ENCODE measurements around the gene SIAH2. TPM values are rescaled to one million over a fixed set of nuclear protein-coding genes. Genes with fewer than 3 reads are reported as not detected.

Gene SIAH2
- total and polyA plus RNA-seq, 9 of the 15 experiments (the other 6 are each of a cell fraction or from before 2014, with no cell fraction given), result 4.8 to 39.0 (median 29.9) TPM

DNA sequence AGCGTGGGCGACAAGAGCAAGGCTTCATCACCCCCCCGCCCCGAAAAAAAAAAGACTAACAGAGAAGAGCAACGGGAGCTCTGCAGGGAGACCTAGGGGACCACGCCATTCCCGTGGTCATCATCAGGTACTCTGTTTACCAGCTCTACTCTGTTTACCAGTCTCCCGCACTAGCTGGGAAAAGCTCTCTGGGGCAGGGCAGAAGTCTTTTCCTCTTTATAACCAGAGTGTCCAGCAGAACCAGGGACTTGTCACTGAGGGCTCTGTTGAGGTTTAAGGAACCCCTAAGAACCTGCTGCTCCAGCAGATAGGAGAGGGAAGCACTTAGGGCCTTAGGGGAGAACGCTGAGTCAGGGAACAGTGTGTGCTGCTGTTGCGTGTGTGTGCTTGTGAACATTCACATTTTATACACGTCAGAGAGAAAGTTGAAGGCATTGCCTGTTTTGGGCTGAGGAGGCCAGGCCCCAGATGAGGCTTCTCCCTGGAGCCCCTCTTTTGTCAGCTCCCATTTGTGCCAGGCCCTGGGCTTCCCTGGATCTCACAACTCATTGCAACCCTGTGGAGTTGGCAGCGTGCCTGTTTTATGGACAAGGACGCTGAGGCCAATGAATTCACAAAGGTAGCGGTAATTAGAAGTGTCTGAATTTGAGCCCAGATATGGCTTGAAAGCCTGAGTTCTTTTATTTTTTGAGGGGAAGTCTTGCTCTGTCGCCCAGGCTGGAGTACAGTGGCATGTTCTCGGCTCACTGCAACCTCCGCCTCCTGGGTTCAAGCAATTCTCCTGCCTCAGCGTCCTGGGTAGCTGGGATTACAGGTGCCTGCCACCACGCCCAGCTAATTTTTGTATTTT is 35.1 kb downstream of the SIAH2 start (continued):
- TF ChIP-seq TEAD4 (IDR thresholded peaks at IDR 0.05; ENCODE audit: low read length) (peak; percentile 85), TEAD4 (CRISPR knock-in tag; IDR thresholded peaks at IDR 0.05; ENCODE audit: borderline replicate concordance) (no peak), MAFK (IDR thresholded peaks at IDR 0.05; ENCODE audit: low read length) (peak; percentile 95), MTA3 (IDR thresholded peaks at IDR 0.05; ENCODE audit: borderline replicate concordance) (peak; percentile 50; the same call in 1 of the 2 replicates), TRIM28 (IDR thresholded peaks at IDR 0.05) (no peak), HIVEP1 (CRISPR knock-in tag; IDR thresholded peaks at IDR 0.05) (no peak), FOSL1 (tag; conservative IDR thresholded peaks at IDR 0.05) (peak; percentile 39), SMARCE1 (IDR thresholded peaks at IDR 0.05) (peak; percentile 82), ZNF133 (CRISPR knock-in tag; IDR thresholded peaks at IDR 0.05) (no peak), ZNF583 (CRISPR knock-in tag; IDR thresholded peaks at IDR 0.05) (no peak), KDM4B (IDR thresholded peaks at IDR 0.05; ENCODE audit: borderline replicate concordance in 2 of 2, low read depth in 1 of 2) (no peak), TAF9B (IDR thresholded peaks at IDR 0.05; ENCODE audit: partially characterized antibody) (peak; percentile 30)
- TF ChIP-seq, protein P1, sequence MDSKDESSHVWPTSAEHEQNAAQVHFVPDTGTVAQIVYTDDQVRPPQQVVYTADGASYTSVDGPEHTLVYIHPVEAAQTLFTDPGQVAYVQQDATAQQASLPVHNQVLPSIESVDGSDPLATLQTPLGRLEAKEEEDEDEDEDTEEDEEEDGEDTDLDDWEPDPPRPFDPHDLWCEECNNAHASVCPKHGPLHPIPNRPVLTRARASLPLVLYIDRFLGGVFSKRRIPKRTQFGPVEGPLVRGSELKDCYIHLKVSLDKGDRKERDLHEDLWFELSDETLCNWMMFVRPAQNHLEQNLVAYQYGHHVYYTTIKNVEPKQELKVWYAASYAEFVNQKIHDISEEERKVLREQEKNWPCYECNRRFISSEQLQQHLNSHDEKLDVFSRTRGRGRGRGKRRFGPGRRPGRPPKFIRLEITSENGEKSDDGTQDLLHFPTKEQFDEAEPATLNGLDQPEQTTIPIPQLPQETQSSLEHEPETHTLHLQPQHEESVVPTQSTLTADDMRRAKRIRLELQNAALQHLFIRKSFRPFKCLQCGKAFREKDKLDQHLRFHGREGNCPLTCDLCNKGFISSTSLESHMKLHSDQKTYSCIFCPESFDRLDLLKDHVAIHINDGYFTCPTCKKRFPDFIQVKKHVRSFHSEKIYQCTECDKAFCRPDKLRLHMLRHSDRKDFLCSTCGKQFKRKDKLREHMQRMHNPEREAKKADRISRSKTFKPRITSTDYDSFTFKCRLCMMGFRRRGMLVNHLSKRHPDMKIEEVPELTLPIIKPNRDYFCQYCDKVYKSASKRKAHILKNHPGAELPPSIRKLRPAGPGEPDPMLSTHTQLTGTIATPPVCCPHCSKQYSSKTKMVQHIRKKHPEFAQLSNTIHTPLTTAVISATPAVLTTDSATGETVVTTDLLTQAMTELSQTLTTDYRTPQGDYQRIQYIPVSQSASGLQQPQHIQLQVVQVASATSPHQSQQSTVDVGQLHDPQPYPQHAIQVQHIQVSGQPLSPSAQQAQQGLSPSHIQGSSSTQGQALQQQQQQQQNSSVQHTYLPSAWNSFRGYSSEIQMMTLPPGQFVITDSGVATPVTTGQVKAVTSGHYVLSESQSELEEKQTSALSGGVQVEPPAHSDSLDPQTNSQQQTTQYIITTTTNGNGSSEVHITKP (IDR thresholded peaks at IDR 0.05; ENCODE audit: partially characterized antibody), result peak; percentile 63
- TF ChIP-seq, protein P2, sequence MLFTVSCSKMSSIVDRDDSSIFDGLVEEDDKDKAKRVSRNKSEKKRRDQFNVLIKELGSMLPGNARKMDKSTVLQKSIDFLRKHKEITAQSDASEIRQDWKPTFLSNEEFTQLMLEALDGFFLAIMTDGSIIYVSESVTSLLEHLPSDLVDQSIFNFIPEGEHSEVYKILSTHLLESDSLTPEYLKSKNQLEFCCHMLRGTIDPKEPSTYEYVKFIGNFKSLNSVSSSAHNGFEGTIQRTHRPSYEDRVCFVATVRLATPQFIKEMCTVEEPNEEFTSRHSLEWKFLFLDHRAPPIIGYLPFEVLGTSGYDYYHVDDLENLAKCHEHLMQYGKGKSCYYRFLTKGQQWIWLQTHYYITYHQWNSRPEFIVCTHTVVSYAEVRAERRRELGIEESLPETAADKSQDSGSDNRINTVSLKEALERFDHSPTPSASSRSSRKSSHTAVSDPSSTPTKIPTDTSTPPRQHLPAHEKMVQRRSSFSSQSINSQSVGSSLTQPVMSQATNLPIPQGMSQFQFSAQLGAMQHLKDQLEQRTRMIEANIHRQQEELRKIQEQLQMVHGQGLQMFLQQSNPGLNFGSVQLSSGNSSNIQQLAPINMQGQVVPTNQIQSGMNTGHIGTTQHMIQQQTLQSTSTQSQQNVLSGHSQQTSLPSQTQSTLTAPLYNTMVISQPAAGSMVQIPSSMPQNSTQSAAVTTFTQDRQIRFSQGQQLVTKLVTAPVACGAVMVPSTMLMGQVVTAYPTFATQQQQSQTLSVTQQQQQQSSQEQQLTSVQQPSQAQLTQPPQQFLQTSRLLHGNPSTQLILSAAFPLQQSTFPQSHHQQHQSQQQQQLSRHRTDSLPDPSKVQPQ (CRISPR knock-in tag; IDR thresholded peaks at IDR 0.05; ENCODE audit: borderline replicate concordance), result no peak
- TF ChIP-seq, protein P3, sequence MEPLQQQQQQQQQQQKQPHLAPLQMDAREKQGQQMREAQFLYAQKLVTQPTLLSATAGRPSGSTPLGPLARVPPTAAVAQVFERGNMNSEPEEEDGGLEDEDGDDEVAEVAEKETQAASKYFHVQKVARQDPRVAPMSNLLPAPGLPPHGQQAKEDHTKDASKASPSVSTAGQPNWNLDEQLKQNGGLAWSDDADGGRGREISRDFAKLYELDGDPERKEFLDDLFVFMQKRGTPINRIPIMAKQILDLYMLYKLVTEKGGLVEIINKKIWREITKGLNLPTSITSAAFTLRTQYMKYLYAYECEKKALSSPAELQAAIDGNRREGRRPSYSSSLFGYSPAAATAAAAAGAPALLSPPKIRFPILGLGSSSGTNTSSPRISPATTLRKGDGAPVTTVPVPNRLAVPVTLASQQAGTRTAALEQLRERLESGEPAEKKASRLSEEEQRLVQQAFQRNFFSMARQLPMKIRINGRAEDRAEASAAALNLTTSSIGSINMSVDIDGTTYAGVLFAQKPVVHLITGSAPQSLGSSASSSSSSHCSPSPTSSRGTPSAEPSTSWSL (CRISPR knock-in tag; IDR thresholded peaks at IDR 0.05; ENCODE audit: borderline replicate concordance), result no peak
- TF ChIP-seq, protein P4, sequence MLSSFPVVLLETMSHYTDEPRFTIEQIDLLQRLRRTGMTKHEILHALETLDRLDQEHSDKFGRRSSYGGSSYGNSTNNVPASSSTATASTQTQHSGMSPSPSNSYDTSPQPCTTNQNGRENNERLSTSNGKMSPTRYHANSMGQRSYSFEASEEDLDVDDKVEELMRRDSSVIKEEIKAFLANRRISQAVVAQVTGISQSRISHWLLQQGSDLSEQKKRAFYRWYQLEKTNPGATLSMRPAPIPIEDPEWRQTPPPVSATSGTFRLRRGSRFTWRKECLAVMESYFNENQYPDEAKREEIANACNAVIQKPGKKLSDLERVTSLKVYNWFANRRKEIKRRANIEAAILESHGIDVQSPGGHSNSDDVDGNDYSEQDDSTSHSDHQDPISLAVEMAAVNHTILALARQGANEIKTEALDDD (IDR thresholded peaks at IDR 0.05), result peak; percentile 91
- TF ChIP-seq, protein P5, sequence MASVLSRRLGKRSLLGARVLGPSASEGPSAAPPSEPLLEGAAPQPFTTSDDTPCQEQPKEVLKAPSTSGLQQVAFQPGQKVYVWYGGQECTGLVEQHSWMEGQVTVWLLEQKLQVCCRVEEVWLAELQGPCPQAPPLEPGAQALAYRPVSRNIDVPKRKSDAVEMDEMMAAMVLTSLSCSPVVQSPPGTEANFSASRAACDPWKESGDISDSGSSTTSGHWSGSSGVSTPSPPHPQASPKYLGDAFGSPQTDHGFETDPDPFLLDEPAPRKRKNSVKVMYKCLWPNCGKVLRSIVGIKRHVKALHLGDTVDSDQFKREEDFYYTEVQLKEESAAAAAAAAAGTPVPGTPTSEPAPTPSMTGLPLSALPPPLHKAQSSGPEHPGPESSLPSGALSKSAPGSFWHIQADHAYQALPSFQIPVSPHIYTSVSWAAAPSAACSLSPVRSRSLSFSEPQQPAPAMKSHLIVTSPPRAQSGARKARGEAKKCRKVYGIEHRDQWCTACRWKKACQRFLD (CRISPR knock-in tag; IDR thresholded peaks at IDR 0.05), result 0 out of 2 replicates have a peak, but pooled peaks have one; percentile 37
